Measurements from ENCODE around the gene MAP4. TPM values are rescaled to one million over a fixed set of nuclear protein-coding genes. Genes with fewer than 3 reads are reported as not detected.

Gene MAP4
- total and polyA plus RNA-seq, 2 donors (not counting 1 experiment from before 2014, with no cell fraction given): 39.2 to 132 TPM

DNA sequence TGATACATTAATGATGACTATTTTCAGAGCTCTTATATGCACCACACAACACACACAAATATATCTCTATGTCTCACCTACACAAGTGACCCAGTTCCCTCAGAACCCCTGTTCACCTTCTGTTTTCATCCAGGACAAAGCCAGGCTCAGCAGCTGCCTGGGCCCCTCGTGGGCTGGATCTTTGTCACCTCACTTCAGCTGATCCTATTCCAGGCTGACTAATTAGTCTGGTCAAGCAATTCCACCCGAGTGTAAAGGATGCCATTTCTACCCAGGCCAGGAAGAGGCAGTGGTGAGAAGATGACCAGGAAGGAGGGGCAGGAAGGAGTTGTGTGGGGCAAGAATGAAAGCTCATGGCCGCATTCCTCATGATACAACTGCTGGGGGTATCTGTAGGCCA lies 151.0 kb downstream of the MAP4 start:
- ATAC-seq (ENCODE audit: low read depth) (no peak), DNase-seq (no peak)
- H3K4me2 ChIP-seq (replicated peaks; ENCODE audit: low read depth, low read length, poor library complexity, severe bottlenecking): no peak overlapping the region
- Mint-ChIP-seq H3K4me3 (no peak overlapping the region), H3K4me1 (no peaks in the 10 kb centered on the region), H3K27ac (no peak overlapping the region), H3K27me3 (no peaks in the 10 kb centered on the region), H3K9me3 (ENCODE audit: insufficient read depth) (no peaks in the 10 kb centered on the region)
- H3K79me2 ChIP-seq (ENCODE audit: control insufficient read depth, insufficient read depth, low read length): no peaks in the 10 kb centered on the region
- H3K36me3 ChIP-seq (replicated peaks in 1 of 2; ENCODE audit: control extremely low read depth in 1 of 2, control insufficient read depth in 1 of 2, extremely low read depth in 1 of 2, insufficient read depth in 2 of 2, low read length in 1 of 2): peaks cover 5 to 53% of the 10 kb centered on the region in 2 experiments
- no peaks in the 10 kb centered on the region for H4K20me1 ChIP-seq (ENCODE audit: control insufficient read depth, insufficient read depth, low read length, poor library complexity, severe bottlenecking)
- TF ChIP-seq, protein P1, sequence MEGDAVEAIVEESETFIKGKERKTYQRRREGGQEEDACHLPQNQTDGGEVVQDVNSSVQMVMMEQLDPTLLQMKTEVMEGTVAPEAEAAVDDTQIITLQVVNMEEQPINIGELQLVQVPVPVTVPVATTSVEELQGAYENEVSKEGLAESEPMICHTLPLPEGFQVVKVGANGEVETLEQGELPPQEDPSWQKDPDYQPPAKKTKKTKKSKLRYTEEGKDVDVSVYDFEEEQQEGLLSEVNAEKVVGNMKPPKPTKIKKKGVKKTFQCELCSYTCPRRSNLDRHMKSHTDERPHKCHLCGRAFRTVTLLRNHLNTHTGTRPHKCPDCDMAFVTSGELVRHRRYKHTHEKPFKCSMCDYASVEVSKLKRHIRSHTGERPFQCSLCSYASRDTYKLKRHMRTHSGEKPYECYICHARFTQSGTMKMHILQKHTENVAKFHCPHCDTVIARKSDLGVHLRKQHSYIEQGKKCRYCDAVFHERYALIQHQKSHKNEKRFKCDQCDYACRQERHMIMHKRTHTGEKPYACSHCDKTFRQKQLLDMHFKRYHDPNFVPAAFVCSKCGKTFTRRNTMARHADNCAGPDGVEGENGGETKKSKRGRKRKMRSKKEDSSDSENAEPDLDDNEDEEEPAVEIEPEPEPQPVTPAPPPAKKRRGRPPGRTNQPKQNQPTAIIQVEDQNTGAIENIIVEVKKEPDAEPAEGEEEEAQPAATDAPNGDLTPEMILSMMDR (IDR thresholded peaks at IDR 0.05): no peak
- no peak for TF ChIP-seq EZH2 (IDR thresholded peaks at IDR 0.05; ENCODE audit: borderline replicate concordance, insufficient read depth, low read depth, low read length, poor library complexity, severe bottlenecking)
- H3K27ac ChIP-seq (ENCODE audit: low read length in 2 of 2): no peak overlapping the region
- no peak overlapping the region for H2AFZ ChIP-seq (ENCODE audit: insufficient read depth, low read depth, low read length, poor library complexity, severe bottlenecking)
- no peaks in the 10 kb centered on the region for H3K9me3 ChIP-seq (ENCODE audit: control extremely low read depth in 1 of 3, control insufficient read depth in 2 of 3, insufficient read depth in 1 of 3, low read length in 2 of 3)
- no peaks in the 10 kb centered on the region for H3K4me1 ChIP-seq (ENCODE audit: control insufficient read depth in 2 of 2, insufficient read depth in 2 of 2, low read length in 2 of 2)
- ChIA-PET CTCF (interaction anchor here (1.1 kb wide), 1 partner anchor 28 kb away, joined by 4 read pairs; no protein-coding TSS in a partner anchor), POLR2A (no interaction called here)
- no peak overlapping the region for H3K4me3 ChIP-seq (ENCODE audit: control extremely low read depth in 1 of 5, extremely low read depth in 1 of 5, insufficient read depth in 1 of 5, low read depth in 2 of 5, low read length in 4 of 5)
- 90% methylated on average over 3 of the region's 3 CpGs for WGBS (ENCODE audit: insufficient coverage)
- no peak overlapping the region for H3K9ac ChIP-seq (ENCODE audit: low read length)
- no peaks in the 10 kb centered on the region for H3K27me3 ChIP-seq (replicated peaks in 1 of 4; ENCODE audit: control extremely low read depth in 1 of 4, control insufficient read depth in 3 of 4, insufficient read depth in 4 of 4, low read length in 3 of 4)
- intact Hi-C loops (cut with micrococcal nuclease): no loop called here

DNA sequence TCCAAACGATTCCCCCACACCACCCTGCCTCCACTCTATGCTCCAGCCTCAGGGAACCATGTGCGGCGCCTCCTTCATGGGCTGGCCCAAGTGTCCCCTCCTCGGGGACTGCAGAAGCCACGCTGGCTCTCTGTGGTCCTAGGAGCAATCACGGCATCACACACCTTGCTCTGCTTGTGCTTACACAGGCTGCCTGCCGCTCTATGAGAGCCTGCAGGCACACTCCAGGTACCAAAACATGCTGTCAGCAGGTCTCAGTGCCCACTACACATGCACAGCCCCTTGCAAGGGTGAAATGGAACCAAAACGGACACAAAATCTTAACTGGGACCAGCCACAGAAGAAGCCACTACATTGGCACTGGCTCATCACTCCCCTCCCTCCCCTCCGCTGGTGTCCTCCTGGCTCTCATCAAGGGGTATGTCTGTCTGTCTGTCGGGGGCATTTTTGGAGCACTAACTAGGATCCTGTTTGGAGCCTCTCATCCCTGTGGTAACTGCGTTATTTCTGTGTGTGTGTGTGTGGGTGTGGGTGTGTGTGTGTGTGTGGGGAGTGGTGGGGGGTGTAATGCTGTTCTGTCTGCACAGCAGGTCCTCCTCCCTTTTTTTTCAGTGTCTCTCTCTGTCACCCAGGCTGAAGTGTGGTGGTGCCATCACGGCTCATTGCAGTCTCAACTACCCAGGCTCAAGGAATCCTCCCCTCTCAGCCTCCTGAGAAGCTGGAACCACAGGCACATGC lies 152.7 kb downstream of the MAP4 start:
- CTCF ChIA-PET: no interaction called here

More for the DNA sequence above, 152.7 kb downstream of the MAP4 start:
- intact Hi-C loops (cut with micrococcal nuclease): no loop called here
- Mint-ChIP-seq H3K27ac (no peak overlapping the region), H3K4me1 (no peaks in the 10 kb centered on the region), H3K27me3 (no peaks in the 10 kb centered on the region), H3K9me3 (ENCODE audit: insufficient read depth) (no peaks in the 10 kb centered on the region), H3K4me3 (no peak overlapping the region)
- TF ChIP-seq EZH2 (IDR thresholded peaks at IDR 0.05; ENCODE audit: borderline replicate concordance, insufficient read depth, low read depth, low read length, poor library complexity, severe bottlenecking): no peak
- TF ChIP-seq, protein P1 (IDR thresholded peaks at IDR 0.05): no peak
- no peaks in the 10 kb centered on the region for H3K4me1 ChIP-seq (ENCODE audit: control insufficient read depth in 2 of 2, insufficient read depth in 2 of 2, low read length in 2 of 2)
- DNase-seq (no peak), ATAC-seq (ENCODE audit: low read depth) (no peak)
- H3K36me3 ChIP-seq (replicated peaks in 1 of 2; ENCODE audit: control extremely low read depth in 1 of 2, control insufficient read depth in 1 of 2, extremely low read depth in 1 of 2, insufficient read depth in 2 of 2, low read length in 1 of 2): peaks cover 4 to 37% of the 10 kb centered on the region in 2 experiments
- no peak overlapping the region for H3K9ac ChIP-seq (ENCODE audit: low read length)
- 97% methylated on average over 11 of the region's 12 CpGs for WGBS (ENCODE audit: insufficient coverage)
- H3K27me3 ChIP-seq (replicated peaks in 1 of 4; ENCODE audit: control extremely low read depth in 1 of 4, control insufficient read depth in 3 of 4, insufficient read depth in 4 of 4, low read length in 3 of 4): no peaks in the 10 kb centered on the region
- no peaks in the 10 kb centered on the region for H4K20me1 ChIP-seq (ENCODE audit: control insufficient read depth, insufficient read depth, low read length, poor library complexity, severe bottlenecking)
- no peaks in the 10 kb centered on the region for H3K79me2 ChIP-seq (ENCODE audit: control insufficient read depth, insufficient read depth, low read length)
- no peak overlapping the region for H3K4me2 ChIP-seq (replicated peaks; ENCODE audit: low read depth, low read length, poor library complexity, severe bottlenecking)
- H2AFZ ChIP-seq (ENCODE audit: insufficient read depth, low read depth, low read length, poor library complexity, severe bottlenecking): no peak overlapping the region
- no peak overlapping the region for H3K27ac ChIP-seq (ENCODE audit: low read length in 2 of 2)
- POLR2A ChIA-PET: no interaction called here
- no peak overlapping the region for H3K4me3 ChIP-seq (ENCODE audit: control extremely low read depth in 1 of 5, extremely low read depth in 1 of 5, insufficient read depth in 1 of 5, low read depth in 2 of 5, low read length in 4 of 5)
- no peaks in the 10 kb centered on the region for H3K9me3 ChIP-seq (ENCODE audit: control extremely low read depth in 1 of 3, control insufficient read depth in 2 of 3, insufficient read depth in 1 of 3, low read length in 2 of 3)
